Prostate gland (tissue), 2 donors: ENCODE results near the gene THBS2. TPM values are rescaled to one million over a fixed set of nuclear protein-coding genes. Genes with fewer than 3 reads are reported as not detected.

Experiments
- DNase-seq: peaks from one replicate; pipeline ENCODE4 v3.0.0-alpha.2; 2019; ENCODE audit warnings: low spot score
- H3K27ac ChIP-seq, 2 donors: fragments of 200-600 bp; sonication (generic); 2 replicates each; pipeline ENCODE4 v1.5.1; 2017 to 2019
- H3K27me3 ChIP-seq: fragments of 200-600 bp; sonication (generic); replicated peaks from 2 replicates; pipeline ENCODE4 v1.5.1; 2019; ENCODE audit not compliant: insufficient read depth
- H3K36me3 ChIP-seq, 2 donors: fragments of 200-600 bp; sonication (generic); 1 replicate in 1 of 2; 2 replicates in 1 of 2; pipeline versions ENCODE4 v1.5.1 to v1.8.1; 2017 to 2019
- H3K4me1 ChIP-seq: fragments of 200-600 bp; sonication (generic); replicated peaks from 2 replicates; pipeline ENCODE4 v1.5.1; 2019
- H3K4me3 ChIP-seq, 2 donors: fragments of 200-600 bp; sonication (generic); 2 replicates each; pipeline ENCODE4 v1.5.1; 2017 to 2019
- H3K9me3 ChIP-seq: fragments of 200-600 bp; sonication (generic); 2 replicates; pipeline ENCODE4 v1.5.1; 2017
- CTCF ChIP-seq, 4 experiments: fragments of 200-600 bp in 2 of 4; fragments of 450-650 bp in 2 of 4; sonication (generic) in 2 of 4; IDR thresholded peaks; 1 replicate in 3 of 4; 2 replicates in 1 of 4; pipeline ENCODE4 v1.5.1; 2016 to 2019; ENCODE audit warnings: antibody characterized with exemption in 4 of 4, mild to moderate bottlenecking in 2 of 4, moderate library complexity in 2 of 4
- POLR2A ChIP-seq: fragments of 450-650 bp; IDR thresholded peaks from one replicate; pipeline ENCODE4 v1.6.1; 2016; ENCODE audit warnings: antibody characterized with exemption, mild to moderate bottlenecking
- POLR2AphosphoS5 ChIP-seq: sonication (generic); formaldehyde crosslinking; IDR thresholded peaks from one replicate; pipeline ENCODE4 v1.6.1; 2017; ENCODE audit warnings: antibody characterized with exemption
- WGBS: methylation state at CpG from one replicate; pipeline ENCODE4 v1.1.5; 2018; 5-methylcytosine and 5-hydroxymethylcytosine counted together
- intact Hi-C: fragments of 100-400 bp; cut with DNase I; formaldehyde crosslinking; loops from one replicate; pipeline ENCODE4 v1.14.2; 2022
- total RNA-seq, 2 donors: library from RNA; depleted of rRNA; stranded (reverse); fragments of >200 nt; gene quantifications; one replicate each; pipeline ENCODE4 v1.1.0, GENCODE V29; 2016

Gene THBS2
- total RNA-seq, 2 donors from 2014 or later, result 3.3 to 10.9 TPM

GRCh38 chr6:169269180-169270076 is 15.8 kb upstream of the THBS2 start:
- H3K36me3 ChIP-seq, result no peaks in the 10 kb centered on the region
- H3K27me3 ChIP-seq, result no peaks in the 10 kb centered on the region
- H3K27ac ChIP-seq, result no peak overlapping the region
- DNase-seq, result no peak
- H3K4me3 ChIP-seq, result no peak overlapping the region
- intact Hi-C loops, result no loop called here
- TF ChIP-seq POLR2A (no peak), POLR2AphosphoS5 (no peak), CTCF (IDR thresholded peaks at IDR 0.05) (no peak)
- H3K9me3 ChIP-seq, result no peaks in the 10 kb centered on the region
- H3K4me1 ChIP-seq, result no peaks in the 10 kb centered on the region
- whole genome bisulfite sequencing, result 57% methylated on average over 9 of the region's 9 CpGs

DNA sequence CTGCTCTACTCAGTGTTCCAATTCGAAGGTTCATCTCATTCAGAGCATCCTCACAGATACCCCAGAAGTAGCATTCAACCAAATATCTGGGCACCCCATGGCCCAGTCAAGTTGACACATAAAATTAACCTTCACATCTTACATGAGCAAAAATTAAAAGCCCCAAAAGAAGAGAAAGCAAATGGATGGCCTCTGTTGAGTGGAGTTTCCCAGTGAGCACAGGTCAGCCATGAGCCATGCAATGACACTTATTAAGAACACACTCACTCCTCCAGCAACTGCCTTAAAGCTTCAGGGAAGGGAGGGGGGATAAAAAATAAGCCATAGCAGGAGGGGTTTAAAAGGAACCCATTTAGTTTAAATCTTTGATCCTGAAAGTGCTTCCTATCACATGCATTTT is 14.6 kb upstream of the THBS2 start:
- no peaks in the 10 kb centered on the region for H3K27me3 ChIP-seq
- H3K27ac ChIP-seq, result no peak overlapping the region
- no peaks in the 10 kb centered on the region for H3K4me1 ChIP-seq
- H3K36me3 ChIP-seq, result no peaks in the 10 kb centered on the region
- H3K4me3 ChIP-seq, result no peak overlapping the region
- intact Hi-C loops, result no loop called here
- no peaks in the 10 kb centered on the region for H3K9me3 ChIP-seq
- no peak for DNase-seq
- no peak for TF ChIP-seq CTCF (IDR thresholded peaks at IDR 0.05)
- TF ChIP-seq POLR2A, result no peak
- no peak for TF ChIP-seq POLR2AphosphoS5
- 92% methylated on average over 1 of the region's 1 CpG for WGBS

DNA sequence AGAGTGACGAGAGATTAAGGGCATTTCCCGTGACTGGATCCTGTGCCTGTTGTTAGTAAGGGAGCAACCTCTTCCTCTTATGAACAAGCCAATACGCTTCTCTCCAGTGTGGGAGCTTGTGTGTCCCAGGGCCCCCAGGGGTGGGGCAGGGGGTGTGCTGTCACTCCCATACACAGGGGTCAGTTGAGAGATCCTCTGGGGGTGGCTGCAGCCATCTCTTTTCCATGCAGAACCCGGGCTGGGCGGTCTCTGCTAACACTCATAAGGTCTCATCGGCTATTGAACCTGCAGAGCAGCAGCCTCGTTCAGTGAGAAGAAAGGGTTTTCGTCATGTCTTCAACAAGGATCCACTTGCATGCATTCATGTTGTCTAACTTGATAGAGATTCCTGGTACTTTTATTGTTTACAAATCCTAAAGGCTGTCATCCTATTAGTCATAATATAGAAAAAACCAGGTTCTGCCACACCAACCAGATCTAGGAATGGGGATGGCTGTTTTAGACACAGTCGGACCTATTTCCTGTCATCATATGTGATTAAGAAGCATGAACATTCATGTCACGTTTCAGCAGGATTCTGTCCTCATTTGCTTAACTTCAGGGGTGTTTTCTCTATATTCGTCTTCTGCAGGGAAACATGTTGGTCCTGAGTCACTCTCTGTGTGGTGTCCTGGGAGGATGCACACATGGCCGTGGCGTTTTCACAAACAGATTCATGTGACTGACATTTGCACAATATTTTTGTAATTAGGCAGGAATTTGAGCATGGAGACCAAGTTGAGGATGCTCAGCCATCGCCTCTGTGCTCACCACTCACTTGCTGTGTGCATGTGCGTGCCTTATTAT is 13.3 kb upstream of the THBS2 start:
- DNase-seq, result no peak
- intact Hi-C loops, result no loop called here
- Histone ChIP-seq H3K27me3 (no peaks in the 10 kb centered on the region), H3K4me1 (no peaks in the 10 kb centered on the region), H3K4me3 (no peak overlapping the region), H3K36me3 (no peaks in the 10 kb centered on the region), H3K9me3 (no peaks in the 10 kb centered on the region), H3K27ac (no peak overlapping the region)
- WGBS, result 95% methylated on average over 15 of the region's 15 CpGs
- TF ChIP-seq CTCF (IDR thresholded peaks at IDR 0.05) (no peak), POLR2AphosphoS5 (no peak), POLR2A (no peak)

DNA sequence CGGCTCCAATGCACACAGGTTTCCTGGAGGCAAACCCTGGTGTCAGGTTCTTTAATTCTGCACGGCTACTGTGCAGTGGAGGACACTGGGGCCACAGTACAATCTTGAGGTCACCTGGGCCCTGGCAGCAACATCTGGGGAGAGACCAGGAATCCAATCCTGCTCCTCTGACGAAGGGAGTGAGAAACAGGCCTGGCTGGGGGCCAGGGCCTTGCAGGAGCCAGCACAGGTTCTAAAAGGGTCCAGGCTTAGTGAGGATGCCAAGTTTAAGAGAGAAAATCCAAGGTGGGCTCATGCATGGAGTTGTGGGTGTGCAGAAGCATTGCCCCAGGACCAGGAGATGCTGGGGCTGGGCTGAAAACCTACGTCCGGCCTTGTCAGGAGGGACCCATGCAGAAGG is 12.6 kb upstream of the THBS2 start:
- intact Hi-C loops, result no loop called here
- WGBS, result 85% methylated on average over 5 of the region's 5 CpGs
- Histone ChIP-seq H3K27me3 (no peaks in the 10 kb centered on the region), H3K9me3 (no peaks in the 10 kb centered on the region), H3K36me3 (no peaks in the 10 kb centered on the region), H3K4me1 (no peaks in the 10 kb centered on the region), H3K4me3 (no peak overlapping the region), H3K27ac (no peak overlapping the region)
- no peak for DNase-seq
- TF ChIP-seq POLR2AphosphoS5 (no peak), CTCF (IDR thresholded peaks at IDR 0.05) (no peak), POLR2A (no peak)
